Measurements from ENCODE around the gene NCR2.

The NCR2 gene

DNA sequence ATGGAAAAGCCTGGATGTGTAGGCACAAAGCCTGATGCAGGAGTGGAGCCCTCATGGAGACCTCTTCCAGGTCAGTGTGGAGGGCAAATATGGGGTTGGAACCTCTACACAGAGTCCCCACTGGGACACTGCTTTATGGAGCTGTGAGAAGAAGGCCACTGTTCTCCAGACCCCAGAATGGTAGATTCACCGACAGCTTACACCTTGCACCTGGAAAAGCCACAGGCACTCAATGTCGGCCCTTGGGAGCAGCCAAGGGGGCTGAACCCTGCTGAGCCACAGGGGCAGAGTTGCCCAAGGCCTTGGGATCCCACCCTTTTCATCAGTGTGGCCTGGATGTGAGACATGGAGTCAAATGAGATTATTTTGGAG is 24.9 kb downstream of the NCR2 start:
- DNase-seq: no peak

DNA sequence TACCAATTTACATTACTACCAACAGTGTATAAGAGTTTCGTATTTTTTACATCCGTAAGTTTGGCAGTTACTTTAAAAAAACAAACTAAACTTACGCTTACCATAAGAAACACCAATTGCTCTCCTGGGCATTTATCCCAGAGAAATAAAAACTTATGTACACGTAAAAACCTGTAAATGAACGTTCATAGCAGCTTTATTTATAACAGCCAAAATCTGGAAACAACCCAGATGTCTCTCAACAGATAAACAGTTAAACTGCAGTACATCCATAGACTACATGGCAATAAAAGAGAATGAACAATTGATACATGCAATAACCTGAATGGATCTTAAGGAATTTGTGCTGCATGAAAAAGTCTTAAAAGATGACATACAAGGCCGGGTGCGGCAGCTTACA is 30.7 kb downstream of the NCR2 start:
- no peak for DNase-seq

DNA sequence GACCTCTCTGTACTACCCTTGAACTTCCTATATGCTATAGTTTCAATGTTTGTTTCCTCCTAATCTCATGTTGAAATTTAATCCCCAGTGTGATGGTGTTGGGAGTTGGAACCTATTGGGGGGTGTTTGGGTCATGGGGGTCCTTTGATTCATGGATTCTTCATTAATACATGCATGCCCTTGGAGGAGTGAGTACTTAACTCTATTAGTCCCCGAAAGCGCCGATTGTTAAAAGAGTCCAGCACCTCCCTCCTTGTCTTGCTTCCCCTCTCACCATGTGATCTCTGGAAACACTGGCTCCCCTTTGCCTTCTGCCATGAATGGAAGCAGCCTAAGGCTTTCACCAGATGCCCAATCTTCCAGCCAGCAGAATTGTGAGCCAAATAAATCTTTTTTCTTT is 31.7 kb downstream of the NCR2 start:
- DNase-seq: no peak

DNA sequence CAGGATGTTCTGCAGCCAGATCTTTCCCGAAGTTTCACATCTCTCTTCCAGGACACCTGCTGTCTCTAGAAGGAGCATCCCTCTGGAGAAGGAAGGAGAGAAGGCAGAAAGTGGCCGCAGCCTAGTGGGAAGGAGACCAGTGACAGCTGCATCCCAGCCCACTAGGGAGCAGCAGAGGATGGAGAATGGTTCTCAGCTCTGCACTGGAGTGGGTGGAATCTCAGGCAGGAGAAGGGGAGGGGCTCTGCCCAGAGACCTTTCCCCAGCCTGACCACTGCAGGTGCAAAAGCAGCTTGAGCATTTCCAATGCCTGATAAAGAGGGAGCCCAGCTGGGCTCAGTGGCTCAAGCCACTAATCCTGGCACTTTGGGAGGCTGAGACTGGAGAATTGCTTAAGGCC is 32.3 kb downstream of the NCR2 start:
- peak; percentile 54 for DNase-seq

DNA sequence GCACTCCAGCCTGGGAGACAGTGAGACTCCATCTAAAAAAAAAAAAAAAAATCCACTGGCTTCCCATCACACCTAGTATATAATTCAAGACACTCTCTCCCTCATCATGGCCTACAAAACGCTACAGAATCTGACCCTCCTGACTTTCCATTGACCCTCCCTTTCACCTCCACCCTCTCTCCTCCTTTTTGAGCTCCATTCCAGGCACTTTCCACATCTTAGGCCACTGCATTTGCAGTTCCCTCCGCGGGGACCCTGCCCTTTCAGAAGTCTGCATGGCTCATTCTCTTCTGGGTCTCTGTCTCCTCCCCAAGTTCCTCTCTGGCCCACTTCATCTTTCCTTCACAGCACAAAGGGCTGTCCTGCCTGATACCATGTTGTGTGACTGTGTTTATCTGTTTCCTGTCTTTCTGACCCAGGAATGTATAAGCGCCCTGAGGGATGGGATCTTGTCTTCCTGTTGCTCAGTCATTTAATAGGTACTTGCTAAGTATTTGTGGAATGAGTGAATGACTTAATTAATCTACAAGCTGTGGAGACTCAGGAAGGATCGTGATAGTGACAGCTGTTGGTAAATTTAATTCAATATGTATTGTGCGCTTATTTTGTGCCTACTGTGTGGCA is 35.2 kb downstream of the NCR2 start:
- DNase-seq: no peak

DNA sequence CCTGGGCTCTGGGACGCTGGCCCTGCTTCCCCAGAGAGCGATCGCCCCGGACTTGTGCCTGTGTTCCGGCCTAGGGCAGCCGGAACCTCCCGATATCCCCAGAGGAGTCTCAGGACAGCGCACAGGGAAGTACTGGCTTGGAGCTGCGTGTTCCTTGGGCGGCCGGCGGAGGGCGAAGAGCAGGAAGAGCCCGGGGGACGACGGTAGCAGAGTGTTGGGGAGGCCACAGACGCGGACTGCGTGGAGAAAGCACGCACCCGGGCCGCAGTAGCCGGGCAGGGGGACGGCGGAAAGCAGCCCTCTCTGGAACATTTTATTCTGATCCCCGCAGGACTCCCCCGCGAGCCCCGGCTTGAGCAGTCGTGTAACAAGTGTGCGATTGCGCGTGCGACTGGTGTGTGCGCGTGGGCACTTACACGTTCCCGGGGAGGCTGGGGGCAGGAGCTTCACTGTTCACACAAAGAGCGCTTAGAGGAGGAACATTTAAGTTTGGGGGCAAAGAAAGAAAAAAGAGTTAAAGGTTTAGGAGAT is 36.1 kb downstream of the NCR2 start:
- DNase-seq: no peak

DNA sequence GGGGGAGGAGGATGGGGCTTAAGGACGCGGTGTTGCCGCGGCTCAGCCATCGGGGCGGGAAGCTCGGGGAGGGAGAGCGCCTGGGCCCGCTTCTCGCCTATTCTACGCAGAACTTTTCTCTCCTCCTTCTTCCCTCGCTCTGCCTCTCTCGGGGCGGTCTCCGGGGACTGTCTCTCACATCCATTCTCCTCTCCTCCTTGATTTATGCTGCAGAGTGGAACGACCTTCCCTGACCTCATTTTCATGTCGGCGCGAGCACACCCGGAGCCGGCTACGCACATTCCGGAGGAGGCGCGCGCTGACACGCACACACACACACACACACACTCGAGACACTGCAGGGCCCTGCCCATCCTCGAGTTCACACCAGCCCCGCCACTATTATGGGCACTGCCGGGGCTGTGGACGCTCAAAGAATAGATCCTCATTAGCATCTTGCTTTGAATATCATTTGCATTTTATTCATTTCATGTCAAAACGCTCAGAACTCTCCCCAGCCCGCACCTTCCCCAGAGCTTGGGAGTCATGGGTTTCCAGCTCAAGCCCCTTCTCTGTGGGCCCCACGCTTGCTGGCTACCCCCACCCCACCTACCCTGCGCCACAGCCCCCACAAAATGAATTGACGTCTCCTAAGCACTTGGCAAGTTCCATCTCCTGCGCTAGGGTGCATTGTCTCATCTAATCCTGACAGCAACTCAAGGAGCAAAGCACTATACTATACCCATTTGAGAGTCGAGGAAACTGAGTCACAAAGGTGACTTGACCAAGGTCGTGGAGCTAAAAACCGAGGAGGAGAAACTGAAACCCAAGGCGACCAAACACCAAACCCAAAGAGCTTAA is 36.8 kb downstream of the NCR2 start:
- DNase-seq: no peak

DNA sequence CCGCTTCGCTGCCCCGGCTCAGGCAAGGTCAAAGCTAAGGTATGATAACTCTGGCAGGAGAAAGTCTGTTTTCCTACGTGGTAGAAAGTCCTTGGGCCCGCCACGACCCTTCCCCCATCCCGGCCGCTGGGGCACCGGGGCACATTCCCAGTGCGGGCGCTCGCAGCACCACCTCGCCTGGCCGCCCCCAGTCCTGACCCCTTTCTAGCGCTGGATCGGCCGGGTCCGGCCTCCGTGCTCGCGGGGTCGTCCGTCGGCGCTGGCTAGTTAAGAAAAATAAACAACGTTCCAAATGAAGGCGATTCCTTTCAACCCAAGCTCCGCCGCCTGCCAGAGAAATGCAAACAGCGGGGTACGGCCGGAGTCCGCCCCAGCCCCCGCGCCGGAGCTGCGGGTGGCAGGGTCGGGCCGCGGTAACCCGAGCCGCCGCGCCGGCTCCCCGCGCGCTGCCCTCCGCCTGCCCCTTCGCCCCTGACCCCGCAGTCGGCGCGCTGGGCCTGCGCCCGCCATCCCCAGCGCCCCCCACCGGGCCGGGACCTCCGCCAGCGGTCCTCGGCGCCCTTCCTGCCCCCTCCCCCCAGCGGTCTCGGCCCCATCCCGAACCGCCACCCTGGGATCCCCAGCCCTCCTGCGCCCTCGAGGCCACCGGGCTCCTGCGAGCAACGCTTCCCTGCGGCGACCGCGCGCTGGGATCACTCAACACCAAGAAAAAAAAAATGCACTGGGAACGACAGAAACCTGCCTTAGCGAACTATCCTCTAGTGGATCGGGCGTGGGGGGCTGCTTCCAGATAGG is 37.6 kb downstream of the NCR2 start:
- DNase-seq: no peak

DNA sequence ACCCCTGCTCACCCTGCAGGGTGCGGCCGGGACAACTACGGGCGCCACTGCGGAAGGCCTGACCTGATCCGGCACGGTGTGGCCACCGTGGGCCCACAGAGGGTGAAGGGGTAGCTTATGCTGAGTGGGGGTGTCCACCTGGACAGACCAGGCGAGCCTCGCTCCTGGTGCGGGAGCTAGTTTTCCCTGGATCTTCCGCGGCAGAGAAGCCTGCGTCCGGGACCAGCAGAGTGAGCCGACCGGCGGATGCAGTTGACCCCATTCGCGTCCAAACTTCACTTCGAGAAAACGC is 38.2 kb downstream of the NCR2 start:
- DNase-seq: no peak

DNA sequence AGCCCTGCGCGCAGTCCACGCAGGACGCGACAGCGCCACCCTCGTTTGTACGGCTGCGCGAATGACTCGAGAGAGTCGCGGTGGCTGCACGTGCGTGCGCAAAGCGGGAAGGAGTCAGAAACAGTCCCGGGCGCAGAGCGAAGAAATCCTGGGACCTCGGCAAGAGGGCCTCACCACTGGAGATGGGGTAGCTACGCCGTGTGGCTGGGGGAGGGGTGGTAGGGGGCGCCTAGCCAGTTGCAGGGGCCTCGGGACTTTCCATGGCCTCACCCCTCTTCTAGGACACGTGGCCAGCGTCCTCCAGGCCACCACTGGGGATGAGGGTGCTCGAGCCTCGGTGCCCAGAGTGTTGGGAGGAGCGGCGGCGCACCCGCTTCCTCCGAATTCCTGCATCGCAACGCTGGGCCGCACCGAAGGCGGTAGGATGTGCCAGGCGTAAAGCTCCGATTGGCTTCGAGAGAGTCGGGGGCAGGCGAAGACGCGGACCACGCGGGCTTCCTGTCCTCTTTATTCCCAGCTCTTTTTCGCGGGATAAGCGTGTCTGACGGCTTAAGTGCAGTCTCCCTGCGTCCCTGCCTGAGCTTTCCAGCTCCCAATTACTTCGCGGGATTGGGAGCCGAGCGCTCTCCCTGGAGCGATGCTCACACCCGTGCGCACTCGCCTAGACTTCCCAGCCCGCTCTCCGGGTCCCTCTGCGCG is 38.7 kb downstream of the NCR2 start:
- DNase-seq: no peak

DNA sequence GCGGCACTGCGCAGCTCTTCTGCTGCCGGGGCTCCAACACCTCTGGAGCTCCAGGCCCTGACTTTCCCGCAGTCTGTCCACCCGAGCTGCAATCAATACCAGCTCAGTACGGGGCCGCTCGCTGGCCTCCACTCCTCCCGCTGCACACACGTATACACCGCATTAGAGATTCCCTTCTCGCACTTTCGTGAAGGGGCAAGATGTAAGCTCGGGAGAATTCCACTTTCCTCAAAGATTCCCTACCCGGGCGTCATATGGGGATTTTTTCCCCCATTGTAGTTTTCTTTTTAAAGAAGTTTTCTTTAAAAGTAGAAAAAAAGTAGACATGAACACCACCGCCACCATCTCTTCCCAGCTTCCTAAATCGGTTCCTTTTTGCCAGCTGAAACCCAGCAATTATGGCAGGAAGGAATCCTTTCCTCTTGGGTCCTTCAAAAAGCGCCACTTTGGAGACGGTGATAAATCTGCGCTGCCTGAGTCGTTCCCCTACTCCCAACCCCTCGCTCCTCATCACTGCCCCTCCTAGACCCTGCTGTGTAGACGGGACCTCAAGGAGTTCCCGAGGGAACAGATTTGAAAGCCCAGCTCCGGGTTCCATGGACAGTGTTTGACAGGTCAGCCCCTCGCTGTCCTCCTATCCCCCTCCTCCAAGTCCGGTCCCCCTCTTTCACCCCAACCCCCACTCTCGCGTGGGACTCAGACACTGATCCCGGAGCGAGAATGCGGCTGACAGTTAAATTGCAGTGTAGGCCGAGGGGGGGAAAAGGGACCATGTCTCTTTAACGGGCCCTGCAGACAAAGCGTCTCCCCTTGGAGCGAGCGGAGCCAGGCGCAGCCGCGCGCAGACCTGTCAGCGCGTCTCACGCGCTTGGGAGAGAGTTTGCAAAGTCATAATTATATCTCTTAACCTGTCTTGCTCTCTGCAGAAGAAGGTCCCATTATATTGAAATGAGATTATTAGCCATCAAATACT is 39.5 kb downstream of the NCR2 start:
- no peak for DNase-seq

DNA sequence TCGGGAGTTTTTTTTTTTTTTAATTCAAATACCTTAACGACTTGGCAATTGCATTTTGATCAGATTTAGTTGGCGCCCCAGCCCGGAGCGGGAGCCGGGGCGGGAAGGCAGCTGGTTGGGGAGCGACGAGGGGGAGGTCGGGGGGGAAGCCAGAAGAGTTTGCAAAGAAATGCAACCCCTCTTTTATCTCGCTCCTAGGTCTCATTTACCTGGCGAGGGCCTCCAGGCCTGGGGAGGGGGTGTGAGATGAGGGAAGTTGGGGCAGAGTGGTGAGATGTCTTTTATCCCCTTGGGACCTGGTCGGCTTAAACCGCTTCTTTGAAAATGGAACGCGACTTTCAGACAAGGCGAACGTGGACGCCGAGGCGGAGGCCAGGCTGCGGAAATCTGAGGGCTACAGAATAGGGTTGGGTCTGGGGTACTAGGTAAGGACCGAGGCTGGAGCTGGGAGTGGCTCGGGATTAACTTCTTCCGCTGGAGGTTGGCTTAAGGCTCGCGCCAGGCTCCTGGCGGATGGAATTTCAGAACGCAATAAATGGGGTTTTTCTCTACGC is 40.3 kb downstream of the NCR2 start:
- no peak for DNase-seq

DNA sequence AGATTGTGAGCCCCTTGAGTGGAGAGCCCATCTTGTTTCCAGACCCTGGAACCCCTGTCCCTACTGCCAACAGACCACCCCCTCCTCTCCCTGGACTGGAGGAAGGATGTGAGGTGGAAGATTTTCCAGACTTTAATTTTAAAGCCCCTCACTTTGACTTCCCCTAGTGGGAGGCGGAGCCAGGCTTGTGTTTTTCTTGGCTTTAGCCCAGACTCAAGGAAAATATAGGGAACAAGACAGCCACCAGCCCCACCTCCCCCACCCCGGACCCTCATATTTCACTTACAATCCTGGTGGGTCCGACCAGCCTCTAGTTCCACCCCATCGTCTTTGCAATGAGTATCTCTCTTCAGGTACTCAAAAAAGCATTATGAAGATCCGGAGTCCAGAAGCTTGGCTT is 40.8 kb downstream of the NCR2 start:
- DNase-seq: no peak

DNA sequence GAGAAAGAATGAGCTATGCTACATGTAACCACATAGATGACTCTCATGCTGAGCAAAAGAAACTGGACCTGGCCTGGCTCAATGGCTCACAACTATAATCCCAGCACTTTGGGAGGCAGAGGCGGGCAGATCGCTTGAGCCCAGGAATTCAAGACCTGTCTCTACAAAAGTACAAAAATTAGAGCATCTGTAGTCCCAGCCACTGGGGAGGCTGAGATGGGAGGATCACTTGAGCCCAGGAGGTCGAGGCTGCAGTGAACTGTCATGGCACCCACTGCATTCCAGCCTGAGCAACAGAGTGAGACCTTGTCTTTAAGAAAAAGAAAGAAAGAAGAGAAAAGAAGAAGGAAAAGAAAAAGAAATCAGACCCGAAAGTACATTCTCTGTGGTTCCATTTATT is 41.7 kb downstream of the NCR2 start:
- DNase-seq: no peak

DNA sequence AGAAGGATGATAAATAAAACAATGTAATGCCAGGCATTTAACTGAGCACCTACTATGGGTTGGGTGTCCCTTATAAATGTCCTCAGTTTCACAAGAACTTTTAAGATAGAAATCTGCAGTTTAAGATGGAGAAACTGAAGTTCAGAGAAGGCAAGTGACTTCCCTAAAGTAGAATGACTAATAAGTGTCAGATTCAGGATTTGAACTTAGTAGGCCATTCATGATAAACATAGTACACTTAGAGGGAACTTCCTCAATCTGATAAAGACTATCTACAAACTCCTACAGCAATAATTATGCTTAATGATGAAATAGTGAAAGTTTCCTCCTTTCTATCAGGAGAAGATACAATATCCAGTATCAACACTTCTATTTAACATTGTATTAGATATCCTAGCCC is 43.9 kb downstream of the NCR2 start:
- no peak for DNase-seq

DNA sequence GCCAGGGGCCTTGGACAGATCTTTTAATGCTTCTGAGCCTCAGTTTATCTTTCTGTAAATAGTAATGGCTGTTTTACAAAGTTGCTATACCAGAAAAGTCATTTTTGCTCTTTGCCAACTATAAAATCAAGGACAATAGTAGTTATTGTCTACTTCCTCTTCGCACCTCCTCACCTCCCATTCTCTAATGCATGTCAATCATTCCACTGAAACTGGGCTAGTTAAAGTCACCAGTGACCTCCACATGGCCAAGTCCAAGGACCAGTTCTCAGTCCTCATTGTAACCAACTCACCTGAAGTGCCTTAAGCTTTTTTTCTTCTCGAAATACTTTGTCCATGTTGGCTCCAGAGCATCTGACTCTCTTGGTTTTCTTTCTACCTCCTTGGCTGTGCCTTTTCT is 51.2 kb downstream of the NCR2 start:
- DNase-seq: no peak

DNA sequence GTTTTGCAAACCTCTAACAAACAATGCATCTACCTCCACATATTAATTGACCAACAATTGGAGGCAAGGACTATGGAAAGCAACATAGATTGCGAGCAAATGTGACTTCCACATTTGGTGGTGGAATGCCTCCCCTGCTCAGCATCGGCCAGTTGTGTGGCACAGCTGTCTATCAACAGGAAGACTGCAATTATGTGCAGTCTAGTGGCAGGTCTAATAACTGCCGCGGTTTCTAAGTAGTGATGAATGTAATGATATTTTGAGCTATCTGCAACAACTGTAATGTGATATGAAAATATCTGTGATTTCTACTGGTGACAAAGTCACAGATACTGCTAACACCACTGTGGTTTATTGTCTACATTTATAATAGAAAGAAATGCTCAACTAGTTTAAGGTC is 56.8 kb downstream of the NCR2 start:
- DNase-seq: no peak

DNA sequence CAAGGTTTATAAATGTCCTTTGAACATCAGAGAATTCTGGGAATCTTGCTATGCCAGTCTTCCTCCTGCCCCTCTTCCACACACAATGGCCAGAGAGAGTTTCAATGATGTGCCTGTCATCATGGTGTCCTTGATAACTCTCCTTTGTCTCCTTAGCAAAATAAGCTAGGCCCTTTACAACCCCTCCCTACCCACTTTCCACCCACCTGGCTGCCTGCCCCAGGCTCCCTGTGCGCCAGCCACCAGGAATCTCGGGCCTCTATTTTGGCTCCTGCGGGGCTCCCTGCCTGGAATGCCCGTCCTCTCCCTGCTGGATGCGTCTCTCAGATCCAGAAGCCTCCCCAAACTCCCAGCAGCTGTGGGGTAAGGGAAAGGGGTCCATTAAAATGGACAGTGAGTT is 60.9 kb downstream of the NCR2 start:
- DNase-seq: no peak

DNA sequence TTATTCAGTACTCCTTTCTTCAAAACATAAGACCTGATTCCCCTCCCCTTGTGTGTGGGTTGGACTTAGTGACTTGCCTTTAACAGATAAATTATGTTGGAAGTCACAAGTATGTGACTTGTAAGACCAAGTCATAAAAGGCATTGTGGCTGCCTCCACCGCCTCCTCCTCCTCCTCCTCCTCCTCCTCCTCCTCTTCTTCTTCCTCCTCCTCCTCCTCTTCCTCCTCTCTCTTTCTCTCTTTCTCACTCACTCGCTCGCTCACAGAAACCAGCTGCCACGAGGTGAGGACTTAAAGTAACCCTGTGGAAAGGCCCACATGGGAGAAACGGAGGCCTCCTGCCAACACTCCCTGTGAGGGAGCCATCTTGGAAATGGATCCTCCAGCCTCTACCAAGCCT is 64.0 kb downstream of the NCR2 start:
- DNase-seq: no peak

All from NCI-H1694 (cell line).